GM19043 (cell line): ENCODE results near the gene VSIG10.
"Not testable (repeated sequence)": the region's sequence is repeated elsewhere in the genome, so short reads cannot be mapped to it uniquely, and the experiment has no call there.

Experiments used
- ATAC-seq: cut with Tn5 transposase; IDR thresholded peaks from one replicate; pipeline ENCODE4 v1.9.1; 2021; ENCODE audit warnings: low read depth; ENCODE audit not compliant: unreplicated experiment

Gene VSIG10

GRCh38 chr12:118109088-118109487, 5.3 kb upstream of the VSIG10 start:
- ATAC-seq = no peak

GRCh38 chr12:118107694-118108093, 3.9 kb upstream of the VSIG10 start:
- no peak for ATAC-seq

- no peak for ATAC-seq
These were observed 3.2 kb upstream of the VSIG10 start for GRCh38 chr12:118107011-118107410.

- no peak for ATAC-seq
These were observed 610 bp downstream of the VSIG10 start for GRCh38 chr12:118103201-118103600.

- no peak for ATAC-seq
These were observed 1.2 kb downstream of the VSIG10 start for GRCh38 chr12:118102609-118103008.

GRCh38 chr12:118102070-118102469, 1.7 kb downstream of the VSIG10 start:
- ATAC-seq = no peak

- no peak for ATAC-seq
These were observed 2.8 kb downstream of the VSIG10 start for GRCh38 chr12:118101051-118101450.

- no peak for ATAC-seq
These were observed 4.7 kb downstream of the VSIG10 start for GRCh38 chr12:118098911-118099671.

- no peak for ATAC-seq
These were observed 5.4 kb downstream of the VSIG10 start for GRCh38 chr12:118098401-118098800.

- ATAC-seq = no peak
These were observed 9.8 kb downstream of the VSIG10 start for GRCh38 chr12:118094039-118094438.

GRCh38 chr12:118089782-118090181, 14.0 kb downstream of the VSIG10 start:
- no peak for ATAC-seq

GRCh38 chr12:118082161-118082560, 21.6 kb downstream of the VSIG10 start:
- no peak for ATAC-seq

- not testable (repeated sequence) for ATAC-seq
These were observed 22.3 kb downstream of the VSIG10 start for GRCh38 chr12:118081521-118081920.

- no peak for ATAC-seq
These were observed 30.0 kb downstream of the VSIG10 start for GRCh38 chr12:118073768-118074167.

GRCh38 chr12:118070650-118071049, 33.2 kb downstream of the VSIG10 start:
- no peak for ATAC-seq

GRCh38 chr12:118068445-118068844, 35.4 kb downstream of the VSIG10 start:
- ATAC-seq = no peak

GRCh38 chr12:118065380-118065779, 38.4 kb downstream of the VSIG10 start:
- ATAC-seq = no peak

GRCh38 chr12:118064608-118065007, 39.2 kb downstream of the VSIG10 start:
- peak; percentile 38 for ATAC-seq

- ATAC-seq = no peak
These were observed 40.0 kb downstream of the VSIG10 start for GRCh38 chr12:118063576-118064391.

GRCh38 chr12:118061873-118062843, 41.7 kb downstream of the VSIG10 start:
- no peak for ATAC-seq
